Bronchial epithelial cell (primary cell): ENCODE measurements around the gene MAPKAPK2. TPM values are rescaled to one million over a fixed set of nuclear protein-coding genes. Genes with fewer than 3 reads are reported as not detected.

ENCODE experiments used
- DNase-seq: peaks from one replicate; pipeline ENCODE4 v3.0.0-alpha.2; 2010; ENCODE audit warnings: low read depth
- FAIRE-seq: peaks from 2 replicates; lab custom pipeline; 2011; peaks lifted over from hg19 to GRCh38; lab: Jason Lieb, UNC
- H3K27me3 ChIP-seq: 2 replicates; pipeline ENCODE4 v1.5.1; 2011; ENCODE audit warnings: low read length; ENCODE audit not compliant: control insufficient read depth, insufficient read depth
- H3K36me3 ChIP-seq: 2 replicates; pipeline ENCODE4 v1.5.1; 2011; ENCODE audit warnings: low read length; ENCODE audit not compliant: control insufficient read depth, insufficient read depth
- H3K4me3 ChIP-seq: 2 replicates; pipeline ENCODE4 v1.5.1; 2011; ENCODE audit warnings: mild to moderate bottlenecking, low read depth, low read length, control low read depth
- total RNA-seq: library from RNA; depleted of rRNA; stranded (reverse); fragments of >200 nt; gene quantifications from 2 replicates; pipeline ENCODE4 v1.2.1, GENCODE V29; 2014
- TF ChIP-seq, protein P1 (sequence below): IDR thresholded peaks from 2 replicates; pipeline ENCODE4 v1.5.1; 2011; ENCODE audit warnings: mild to moderate bottlenecking, moderate library complexity, low read length, control low read depth, inconsistent platforms; ENCODE audit not compliant: insufficient read depth, severe bottlenecking

The MAPKAPK2 gene
- total RNA-seq, 1 donor from 2014 or later, result 23.2 TPM

DNA sequence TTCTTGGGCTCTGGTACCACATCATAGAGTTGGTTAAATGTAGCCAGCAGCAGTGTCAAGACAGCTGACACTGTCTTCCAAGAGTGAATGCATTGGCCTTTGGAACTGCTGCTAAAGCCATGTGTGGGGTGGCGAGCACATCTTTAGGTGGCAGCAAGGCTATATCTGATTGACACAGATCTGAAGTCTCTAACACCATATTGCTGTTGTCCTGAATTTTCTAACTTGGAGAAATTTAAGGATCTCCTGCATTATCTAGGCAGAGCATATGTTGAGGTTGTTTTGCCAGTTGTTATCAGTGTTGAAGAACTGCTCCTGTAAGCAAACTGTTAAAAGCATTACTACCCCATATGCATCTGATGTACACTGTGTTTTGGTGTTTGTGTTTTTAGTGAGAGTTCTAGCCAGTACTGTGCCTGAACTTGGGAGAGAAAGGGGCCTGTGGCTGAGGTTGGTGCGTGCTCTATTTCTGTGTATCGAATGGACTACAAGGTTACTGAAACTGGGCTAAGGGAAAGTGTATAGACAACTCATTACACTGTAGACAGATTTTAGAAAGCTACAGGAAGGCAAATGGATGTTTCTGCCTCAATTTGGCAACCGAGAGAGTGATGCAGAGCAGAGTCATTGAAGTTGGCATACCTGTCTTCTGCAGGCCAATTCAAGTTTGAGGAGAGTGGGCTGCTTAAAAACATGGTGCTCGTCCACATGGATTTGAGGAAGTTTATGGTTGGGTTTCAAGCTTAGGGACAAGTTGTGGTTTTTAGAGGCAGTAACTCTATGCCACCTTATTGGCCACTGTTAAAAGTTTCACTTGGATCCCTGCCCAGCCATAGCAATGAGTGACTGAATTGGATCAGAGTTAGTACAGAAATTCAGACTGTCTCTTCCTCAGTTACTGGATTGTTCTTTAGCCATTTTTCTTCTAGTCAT is 32.5 kb upstream of the MAPKAPK2 start:
- peak; percentile 51 for DNase-seq
- Histone ChIP-seq H3K4me3 (no peak overlapping the region), H3K36me3 (peaks cover 8% of the 10 kb centered on the region), H3K27me3 (no peaks in the 10 kb centered on the region)
- TF ChIP-seq, protein P1, sequence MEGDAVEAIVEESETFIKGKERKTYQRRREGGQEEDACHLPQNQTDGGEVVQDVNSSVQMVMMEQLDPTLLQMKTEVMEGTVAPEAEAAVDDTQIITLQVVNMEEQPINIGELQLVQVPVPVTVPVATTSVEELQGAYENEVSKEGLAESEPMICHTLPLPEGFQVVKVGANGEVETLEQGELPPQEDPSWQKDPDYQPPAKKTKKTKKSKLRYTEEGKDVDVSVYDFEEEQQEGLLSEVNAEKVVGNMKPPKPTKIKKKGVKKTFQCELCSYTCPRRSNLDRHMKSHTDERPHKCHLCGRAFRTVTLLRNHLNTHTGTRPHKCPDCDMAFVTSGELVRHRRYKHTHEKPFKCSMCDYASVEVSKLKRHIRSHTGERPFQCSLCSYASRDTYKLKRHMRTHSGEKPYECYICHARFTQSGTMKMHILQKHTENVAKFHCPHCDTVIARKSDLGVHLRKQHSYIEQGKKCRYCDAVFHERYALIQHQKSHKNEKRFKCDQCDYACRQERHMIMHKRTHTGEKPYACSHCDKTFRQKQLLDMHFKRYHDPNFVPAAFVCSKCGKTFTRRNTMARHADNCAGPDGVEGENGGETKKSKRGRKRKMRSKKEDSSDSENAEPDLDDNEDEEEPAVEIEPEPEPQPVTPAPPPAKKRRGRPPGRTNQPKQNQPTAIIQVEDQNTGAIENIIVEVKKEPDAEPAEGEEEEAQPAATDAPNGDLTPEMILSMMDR, result no peak
- FAIRE-seq, result no peak

DNA sequence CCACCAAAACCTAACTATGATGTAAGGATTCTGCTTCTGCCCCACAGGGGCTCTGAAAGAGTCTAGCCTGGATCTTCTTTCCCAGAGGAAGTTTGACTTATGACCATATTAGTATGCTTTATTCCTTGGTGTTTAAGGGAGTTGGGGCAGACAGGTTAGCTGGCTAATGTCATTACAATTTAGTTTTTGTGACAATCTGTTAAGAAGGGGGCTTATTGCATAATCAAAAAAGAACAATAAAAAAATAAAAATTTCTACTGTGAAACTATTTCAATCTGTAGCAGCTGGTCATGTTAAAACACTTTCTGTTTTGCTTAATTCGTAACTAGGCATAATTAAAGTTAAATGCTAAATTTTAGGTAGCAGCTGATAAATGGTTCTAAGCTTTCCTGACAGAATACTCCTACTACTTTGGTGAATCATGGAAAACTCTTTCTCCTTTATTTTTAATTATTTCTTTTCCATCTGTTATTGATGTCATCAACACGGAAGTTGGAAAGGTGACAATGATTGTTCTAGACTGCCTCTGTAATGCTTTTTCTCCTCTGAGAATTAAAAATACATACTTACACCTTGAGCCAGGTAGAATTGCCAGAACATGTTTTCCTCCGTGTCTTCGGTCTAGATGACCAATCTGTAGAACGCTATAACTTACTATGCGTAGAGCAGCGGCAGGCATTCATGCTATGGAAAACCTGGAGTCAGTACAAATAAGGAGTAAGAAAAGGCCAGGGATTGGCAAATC is 30.8 kb upstream of the MAPKAPK2 start:
- Histone ChIP-seq H3K27me3 (no peaks in the 10 kb centered on the region), H3K36me3 (no peaks in the 10 kb centered on the region), H3K4me3 (no peak overlapping the region)
- DNase-seq (peak; percentile 75), FAIRE-seq (no peak)
- TF ChIP-seq, protein P1, result no peak

DNA sequence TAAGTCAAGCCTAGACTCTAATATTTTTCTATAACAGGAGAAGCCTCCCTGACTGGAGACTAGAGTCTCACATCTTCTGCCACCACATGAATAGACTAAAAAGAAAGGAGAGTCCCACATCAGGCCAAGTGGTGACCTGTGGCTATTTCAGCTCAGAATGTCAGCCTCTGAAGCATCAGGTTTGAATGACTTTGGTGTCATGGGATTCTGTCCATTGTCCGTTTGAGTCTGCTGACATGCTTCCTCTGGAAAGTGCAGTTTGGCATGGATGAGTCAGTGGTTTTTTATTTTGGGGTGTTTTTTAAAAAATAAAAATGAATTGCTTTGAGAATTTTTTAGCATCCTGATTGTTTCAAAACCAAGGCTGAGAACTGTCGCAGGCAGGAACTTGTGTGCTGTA is 29.9 kb upstream of the MAPKAPK2 start:
- no peak for FAIRE-seq
- no peak for DNase-seq
- no peaks in the 10 kb centered on the region for H3K36me3 ChIP-seq
- H3K4me3 ChIP-seq, result no peak overlapping the region
- TF ChIP-seq, protein P1, result no peak
- H3K27me3 ChIP-seq, result no peaks in the 10 kb centered on the region

DNA sequence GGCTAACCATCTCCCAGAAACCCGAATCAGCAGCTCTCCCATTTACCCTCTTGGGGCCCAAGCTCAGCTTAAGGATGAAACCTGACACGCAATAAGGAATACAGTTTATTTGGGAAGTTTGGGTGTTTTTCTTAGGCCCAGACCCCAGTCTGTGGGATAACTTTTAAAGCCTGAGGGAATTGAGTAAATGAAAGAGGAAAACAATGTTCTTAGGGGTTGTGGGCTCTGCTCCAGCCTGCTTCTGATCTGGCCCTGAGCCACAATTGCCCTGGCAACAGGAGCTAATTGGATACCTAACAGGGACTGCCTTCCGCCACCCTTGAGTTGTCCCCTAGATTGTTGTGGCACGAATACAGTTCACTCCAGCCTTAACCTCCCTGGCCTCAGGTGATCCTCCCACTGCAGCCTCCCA is 29.2 kb upstream of the MAPKAPK2 start:
- no peaks in the 10 kb centered on the region for H3K36me3 ChIP-seq
- H3K27me3 ChIP-seq, result no peaks in the 10 kb centered on the region
- no peak for DNase-seq
- FAIRE-seq, result no peak
- H3K4me3 ChIP-seq, result no peak overlapping the region
- TF ChIP-seq, protein P1, result no peak

DNA sequence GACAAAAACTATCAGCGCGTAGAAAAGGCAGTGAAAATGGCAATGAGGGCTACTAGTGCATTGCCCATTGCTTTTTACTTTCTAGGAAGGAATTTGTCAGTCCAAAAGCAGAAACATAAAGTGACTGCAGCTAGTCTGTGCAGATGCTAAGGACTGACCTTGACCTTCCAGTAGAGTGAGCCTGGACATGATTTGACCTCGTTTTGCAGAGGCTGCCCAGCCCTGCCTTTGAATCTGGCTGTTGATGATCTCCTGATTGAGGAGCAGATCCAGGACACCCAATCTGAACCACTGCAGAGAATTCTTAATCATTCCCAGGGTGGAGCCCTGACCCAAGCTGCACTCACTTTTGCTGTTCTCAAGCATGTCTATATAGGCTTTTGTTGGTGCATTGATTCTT is 27.8 kb upstream of the MAPKAPK2 start:
- Histone ChIP-seq H3K4me3 (no peak overlapping the region), H3K27me3 (no peaks in the 10 kb centered on the region), H3K36me3 (no peaks in the 10 kb centered on the region)
- FAIRE-seq (no peak), DNase-seq (no peak)
- TF ChIP-seq, protein P1, result no peak
